Fibroblast of lung (primary cell): Measurements from ENCODE around the gene TRAF3. TPM values are rescaled to one million over a fixed set of nuclear protein-coding genes. Genes with fewer than 3 reads are reported as not detected.

Source experiments
- DNase-seq, 2 donors: peaks; one replicate each; pipeline versions ENCODE4 v3.0.0 to v3.0.0-alpha.2; 2010; ENCODE audit warnings: low read depth in 2 of 2
- H2AFZ ChIP-seq: 2 replicates; pipeline ENCODE4 v1.5.1; 2012; ENCODE audit warnings: low read length, control low read depth, inconsistent platforms
- H3K27ac ChIP-seq: 2 replicates; pipeline ENCODE4 v1.5.1; 2011; ENCODE audit warnings: low read length, control low read depth; ENCODE audit not compliant: insufficient read depth
- H3K27me3 ChIP-seq: 2 replicates; pipeline ENCODE4 v1.5.1; 2011; ENCODE audit warnings: mild to moderate bottlenecking, low read length; ENCODE audit not compliant: control insufficient read depth, insufficient read depth
- H3K36me3 ChIP-seq: 2 replicates; pipeline ENCODE4 v1.5.1; 2011; ENCODE audit warnings: low read length; ENCODE audit not compliant: control insufficient read depth, insufficient read depth
- H3K4me1 ChIP-seq: 2 replicates; pipeline ENCODE4 v1.5.1; 2011; ENCODE audit warnings: low read length; ENCODE audit not compliant: control insufficient read depth, insufficient read depth; ENCODE audit errors: extremely low read depth
- H3K4me2 ChIP-seq: 2 replicates; pipeline ENCODE4 v1.5.1; 2011; ENCODE audit warnings: low read length, control low read depth; ENCODE audit not compliant: insufficient read depth; ENCODE audit errors: extremely low read depth
- H3K4me3 ChIP-seq, 4 experiments: fragments of 200-600 bp in 1 of 4; sonication (generic) in 1 of 4; replicated peaks in 1 of 4; 2 replicates each; pipeline ENCODE4 v1.5.1; 2011 to 2016; ENCODE audit warnings: low read length in 4 of 4, low read depth in 3 of 4, mild to moderate bottlenecking in 3 of 4, control low read depth in 2 of 4, inconsistent platforms in 1 of 4, mixed read lengths in 1 of 4; ENCODE audit not compliant: insufficient read depth in 1 of 4; ENCODE audit errors: control extremely low read depth in 1 of 4
- H3K79me2 ChIP-seq: 2 replicates; pipeline ENCODE4 v1.5.1; 2012; ENCODE audit warnings: mild to moderate bottlenecking, low read length, inconsistent platforms; ENCODE audit not compliant: control insufficient read depth, insufficient read depth
- H3K9ac ChIP-seq: 2 replicates; pipeline ENCODE4 v1.5.1; 2011; ENCODE audit warnings: mild to moderate bottlenecking, low read length, control low read depth; ENCODE audit not compliant: insufficient read depth
- H3K9me3 ChIP-seq: 2 replicates; pipeline ENCODE4 v1.5.1; 2012; ENCODE audit warnings: low read depth, low read length; ENCODE audit not compliant: control insufficient read depth, insufficient read depth
- H4K20me1 ChIP-seq: 2 replicates; pipeline ENCODE4 v1.5.1; 2011; ENCODE audit warnings: low read length; ENCODE audit not compliant: control insufficient read depth, insufficient read depth; ENCODE audit errors: extremely low read depth
- EZH2 ChIP-seq: IDR thresholded peaks from 2 replicates; pipeline ENCODE4 v1.5.1; 2012; ENCODE audit warnings: low read length, control low read depth, mild to moderate bottlenecking; ENCODE audit errors: missing control alignments
- polyA plus RNA-seq, 2 donors: library from polyadenylated mRNA; depleted of rRNA in 1 of 2; stranded (reverse) in 1 of 2; unstranded in 1 of 2; fragments of >200 nt; gene quantifications; 2 replicates each; pipeline ENCODE4 v1.2.1, GENCODE V29; 2011 to 2012; ENCODE audit warnings: missing spikeins in 1 of 2
- total RNA-seq: library from RNA; depleted of rRNA; stranded (reverse); fragments of >200 nt; gene quantifications from 2 replicates; pipeline ENCODE4 v1.2.1, GENCODE V29; 2014
- TF ChIP-seq, protein P1 (sequence below), 2 donors: IDR thresholded peaks in 1 of 2; conservative IDR thresholded peaks in 1 of 2; 1 replicate in 1 of 2; 2 replicates in 1 of 2; pipeline ENCODE4 v1.5.1; 2011 to 2012; ENCODE audit warnings: low read length in 2 of 2, control low read depth in 1 of 2, inconsistent platforms in 1 of 2, low read depth in 1 of 2, mild to moderate bottlenecking in 1 of 2

The TRAF3 gene
- total and polyA plus RNA-seq, 2 donors (not counting 1 experiment from before 2014, with no cell fraction given) = 12.1 to 14.4 TPM

DNA sequence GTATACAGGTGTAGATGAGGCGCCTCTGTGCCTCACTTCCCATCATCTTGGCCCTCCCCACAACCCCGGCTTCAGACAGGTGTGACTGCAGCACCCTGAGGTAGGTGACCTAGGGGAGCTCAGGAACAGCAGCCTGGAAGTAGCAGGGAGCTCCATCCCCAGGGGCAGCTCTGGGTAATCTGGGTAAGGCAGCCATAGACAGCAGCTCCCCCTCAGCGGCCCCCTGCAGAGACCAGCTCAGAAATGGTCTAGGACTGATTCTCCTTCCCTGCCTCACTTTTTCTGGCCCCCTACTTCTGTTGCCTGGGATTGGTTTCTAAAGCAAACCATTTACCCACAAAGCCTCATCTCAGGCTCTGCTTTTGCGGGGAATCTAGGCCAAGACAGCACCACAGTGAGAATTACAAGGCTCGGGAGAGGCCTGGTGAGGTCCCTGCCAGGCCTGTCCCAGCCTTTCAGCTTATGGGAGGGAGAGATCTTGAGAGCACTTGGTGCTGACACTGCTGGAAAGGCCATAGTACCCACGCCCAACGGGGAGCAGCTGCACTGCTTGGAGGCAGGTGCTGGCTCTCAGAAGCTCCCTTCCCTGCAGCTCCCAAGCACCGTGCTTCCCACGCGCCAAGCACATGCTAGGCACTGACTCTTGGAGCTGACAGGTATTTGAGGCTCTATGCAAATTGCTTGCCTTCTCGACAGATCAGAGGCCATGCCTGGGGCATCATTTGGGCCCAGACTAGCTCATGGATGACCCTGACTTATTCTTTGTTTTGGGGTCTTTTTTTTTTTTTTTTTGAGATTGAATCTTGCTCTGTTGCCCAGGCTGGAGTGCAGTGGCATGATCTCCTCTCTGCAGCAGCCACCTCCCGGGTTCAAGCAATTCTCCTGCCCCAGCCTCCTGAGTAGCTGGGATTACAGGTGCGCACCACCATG lies 45.1 kb upstream of the TRAF3 start:
- TF ChIP-seq, protein P1, sequence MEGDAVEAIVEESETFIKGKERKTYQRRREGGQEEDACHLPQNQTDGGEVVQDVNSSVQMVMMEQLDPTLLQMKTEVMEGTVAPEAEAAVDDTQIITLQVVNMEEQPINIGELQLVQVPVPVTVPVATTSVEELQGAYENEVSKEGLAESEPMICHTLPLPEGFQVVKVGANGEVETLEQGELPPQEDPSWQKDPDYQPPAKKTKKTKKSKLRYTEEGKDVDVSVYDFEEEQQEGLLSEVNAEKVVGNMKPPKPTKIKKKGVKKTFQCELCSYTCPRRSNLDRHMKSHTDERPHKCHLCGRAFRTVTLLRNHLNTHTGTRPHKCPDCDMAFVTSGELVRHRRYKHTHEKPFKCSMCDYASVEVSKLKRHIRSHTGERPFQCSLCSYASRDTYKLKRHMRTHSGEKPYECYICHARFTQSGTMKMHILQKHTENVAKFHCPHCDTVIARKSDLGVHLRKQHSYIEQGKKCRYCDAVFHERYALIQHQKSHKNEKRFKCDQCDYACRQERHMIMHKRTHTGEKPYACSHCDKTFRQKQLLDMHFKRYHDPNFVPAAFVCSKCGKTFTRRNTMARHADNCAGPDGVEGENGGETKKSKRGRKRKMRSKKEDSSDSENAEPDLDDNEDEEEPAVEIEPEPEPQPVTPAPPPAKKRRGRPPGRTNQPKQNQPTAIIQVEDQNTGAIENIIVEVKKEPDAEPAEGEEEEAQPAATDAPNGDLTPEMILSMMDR (conservative IDR thresholded peaks at IDR 0.05 in 1 of 2, IDR thresholded peaks at IDR 0.05 in 1 of 2; ENCODE audit: low read depth in 1 of 2, low read length in 2 of 2) = no peak
- no peak for TF ChIP-seq EZH2
- no peak for DNase-seq
- no peaks in the 10 kb centered on the region for H4K20me1 ChIP-seq

DNA sequence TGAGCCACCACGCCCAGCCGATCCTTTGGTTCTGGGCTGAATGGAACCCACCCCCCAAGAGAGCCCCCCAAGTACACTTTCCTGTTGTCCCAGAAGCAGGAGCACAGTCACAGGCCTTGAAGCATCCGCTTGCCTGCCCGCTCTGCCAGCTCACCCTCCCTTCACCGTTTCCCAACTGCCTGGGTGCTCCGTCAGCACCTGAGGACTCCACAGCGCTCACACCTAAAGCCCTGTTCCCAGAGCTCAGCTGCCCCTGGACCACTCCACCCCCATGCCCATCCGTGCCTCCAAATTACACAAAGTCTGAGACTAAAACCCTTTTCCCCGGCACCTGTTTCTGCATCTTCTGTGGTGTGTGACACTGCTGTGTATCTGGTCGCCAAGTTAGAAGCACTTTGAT lies 44.3 kb upstream of the TRAF3 start:
- Histone ChIP-seq H3K27ac (no peak overlapping the region), H3K9ac (no peak overlapping the region), H3K79me2 (no peaks in the 10 kb centered on the region), H3K36me3 (peaks cover 3% of the 10 kb centered on the region), H3K4me1 (no peaks in the 10 kb centered on the region), H3K4me3 (no peak overlapping the region), H4K20me1 (no peaks in the 10 kb centered on the region), H3K4me2 (no peak overlapping the region), H2AFZ (no peak overlapping the region), H3K9me3 (no peaks in the 10 kb centered on the region), H3K27me3 (no peaks in the 10 kb centered on the region)
- no peak for TF ChIP-seq EZH2
- TF ChIP-seq, protein P1 (conservative IDR thresholded peaks at IDR 0.05 in 1 of 2, IDR thresholded peaks at IDR 0.05 in 1 of 2; ENCODE audit: low read depth in 1 of 2, low read length in 2 of 2) = no peak
- no peak for DNase-seq

More for the DNA sequence above, 45.1 kb upstream of the TRAF3 start:
- Histone ChIP-seq H3K4me1 (no peaks in the 10 kb centered on the region), H3K4me3 (no peak overlapping the region), H3K9ac (no peak overlapping the region), H3K9me3 (no peaks in the 10 kb centered on the region), H3K36me3 (peaks cover 3% of the 10 kb centered on the region), H3K79me2 (no peaks in the 10 kb centered on the region), H3K4me2 (no peak overlapping the region), H3K27me3 (no peaks in the 10 kb centered on the region), H3K27ac (no peak overlapping the region), H2AFZ (no peak overlapping the region)

DNA sequence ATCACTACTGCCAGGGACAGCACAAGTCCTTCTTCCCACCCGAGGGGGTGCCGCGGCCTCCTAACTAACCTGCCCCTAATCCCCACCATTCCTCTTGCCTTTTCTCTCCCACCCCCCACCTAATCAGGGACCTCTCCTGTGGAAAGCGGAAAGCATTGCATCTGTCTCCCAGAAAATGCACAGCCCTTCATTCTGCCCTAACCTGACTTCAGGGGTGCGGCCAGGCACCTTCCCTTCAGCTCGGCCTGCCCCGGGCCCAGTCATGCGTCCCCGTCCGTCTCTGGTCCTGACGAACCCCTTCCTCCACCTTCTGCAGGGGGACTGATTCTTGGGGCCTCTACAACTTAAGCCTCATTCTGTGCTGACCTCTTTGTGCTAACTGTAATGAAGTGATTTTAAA lies 43.9 kb upstream of the TRAF3 start:
- H3K79me2 ChIP-seq = no peaks in the 10 kb centered on the region
- H3K4me3 ChIP-seq = no peak overlapping the region
- H3K4me1 ChIP-seq = no peaks in the 10 kb centered on the region
- H4K20me1 ChIP-seq = no peaks in the 10 kb centered on the region
- H2AFZ ChIP-seq = no peak overlapping the region
- no peaks in the 10 kb centered on the region for H3K9me3 ChIP-seq
- H3K27me3 ChIP-seq = no peaks in the 10 kb centered on the region
- DNase-seq = no peak
- no peak overlapping the region for H3K27ac ChIP-seq
- no peak overlapping the region for H3K4me2 ChIP-seq
- TF ChIP-seq, protein P1 (conservative IDR thresholded peaks at IDR 0.05 in 1 of 2, IDR thresholded peaks at IDR 0.05 in 1 of 2; ENCODE audit: low read depth in 1 of 2, low read length in 2 of 2) = no peak
- TF ChIP-seq EZH2 = no peak
- peaks cover 3% of the 10 kb centered on the region for H3K36me3 ChIP-seq
- no peak overlapping the region for H3K9ac ChIP-seq
